Activated T-helper 9 cell treated with anti-CD3 and anti-CD28 coated beads, Interleukin-2, amount 50 U/mL, for 16 hours (primary cell): ENCODE data around the gene PRSS8.

ENCODE experiments used
- DNase-seq: peaks from one replicate; pipeline ENCODE4 v3.0.0-alpha.2; 2020; ENCODE audit warnings: low read depth

The PRSS8 gene

DNA sequence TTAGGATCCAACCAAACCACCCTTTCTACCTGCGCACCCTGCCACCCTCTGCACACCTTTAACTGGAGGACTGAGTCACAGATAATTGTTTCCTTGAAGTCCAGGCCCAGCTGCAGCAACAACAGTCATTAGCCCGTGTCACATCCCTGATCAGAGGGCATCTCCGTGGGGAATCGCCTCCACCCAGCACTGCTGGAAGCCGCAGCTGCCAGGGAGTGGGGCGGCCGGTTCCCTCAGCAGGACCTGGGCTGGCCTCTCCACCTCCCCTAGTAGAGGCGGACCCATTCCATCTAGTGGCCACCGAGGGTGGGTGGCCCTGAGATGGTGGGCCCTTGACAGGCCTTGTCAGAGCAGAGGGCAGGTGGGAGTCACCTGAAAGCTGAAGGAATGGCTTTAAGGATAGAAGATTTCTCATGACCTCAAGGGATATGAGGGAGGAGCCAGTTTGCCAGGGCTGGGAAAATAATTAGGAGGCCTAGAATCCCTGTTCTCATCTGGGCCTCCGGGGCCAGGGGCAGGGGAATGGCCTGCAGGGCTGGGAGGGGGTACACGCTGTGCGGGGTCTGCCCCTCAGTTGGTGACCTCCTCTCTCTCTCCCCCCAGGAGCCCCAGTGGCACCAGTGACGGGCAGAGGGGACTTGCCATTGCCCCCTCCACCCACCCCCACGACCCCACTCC lies 53.0 kb downstream of the PRSS8 start:
- no peak for DNase-seq
